ENCODE results near the gene FAM210A.

DNA sequence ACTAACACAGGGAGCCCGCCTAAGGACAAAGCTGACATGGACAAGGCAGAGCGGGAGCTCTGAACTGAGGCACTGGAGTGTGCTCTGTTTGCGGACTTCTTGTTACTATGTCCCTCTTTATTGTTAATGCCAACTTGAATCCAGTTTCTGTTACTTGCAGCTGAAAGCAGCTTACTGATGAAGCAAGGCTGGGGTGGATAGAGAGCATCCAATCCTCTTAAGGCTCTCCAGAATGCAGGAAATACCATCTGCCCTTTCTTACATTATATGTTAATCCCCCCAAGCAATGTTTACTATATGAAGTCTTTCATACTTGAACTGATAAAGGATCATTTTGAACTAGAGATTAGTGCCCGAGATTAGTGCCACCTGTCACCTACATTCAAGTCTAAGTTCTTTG, 9.4 kb downstream of the FAM210A start:
- TF ChIP-seq GATA3 (IDR thresholded peaks at IDR 0.05; ENCODE audit: low read depth, low read length), result no peak
- TF ChIP-seq GATA2 (IDR thresholded peaks at IDR 0.05; ENCODE audit: low read depth, low read length), result no peak

Measured in SH-SY5Y (cell line).